A549 (cell line): ENCODE results near the gene MLPH. TPM values are rescaled to one million over a fixed set of nuclear protein-coding genes. Genes with fewer than 3 reads are reported as not detected.

ENCODE experiments used
- ATAC-seq, 2 experiments: fragments of 200-7000 bp in 1 of 2; fragments of >200 bp in 1 of 2; cut with Nextera tagmentation in 1 of 2; cut with Tn5 transposase in 1 of 2; 3 replicates each; pipeline versions ENCODE4 v1.8.0 to v1.9.1; 2018 to 2020; ENCODE audit warnings: mild to moderate bottlenecking in 1 of 2, moderate library complexity in 1 of 2
- CTCF ChIA-PET: fragments of 300-600 bp; sonication (Branson Sonifier 250); formaldehyde crosslinking; extraction: SDS; loops from one replicate; lab custom pipeline; 2021; ENCODE audit warnings: antibody characterized with exemption, inconsistent platforms; lab: Yijun Ruan, JAX
- POLR2A ChIA-PET: fragments of 350-600 bp; formaldehyde crosslinking; extraction: SDS; loops from one replicate; lab custom pipeline; 2021; ENCODE audit warnings: antibody characterized with exemption, inconsistent platforms; lab: Yijun Ruan, JAX
- DNase-seq, 2 experiments: peaks; one replicate each; pipeline versions ENCODE4 v3.0.0 to v3.0.0-alpha.2; 2011 to 2016; ENCODE audit warnings: low read depth in 1 of 2, low spot score in 1 of 2
- FAIRE-seq: peaks from 2 replicates; lab custom pipeline; 2011; peaks lifted over from hg19 to GRCh38; lab: Jason Lieb, UNC
- H3K27ac ChIP-seq, 2 experiments: fragments of >200 bp; sonication (Bioruptor Twin); formaldehyde crosslinking; 3 replicates each; pipeline ENCODE4 v1.5.1; 2016 to 2017
- H3K4me1 ChIP-seq: fragments of >200 bp; sonication (Bioruptor Twin); formaldehyde crosslinking; 3 replicates; pipeline ENCODE4 v1.6.1; 2016
- H3K4me2 ChIP-seq: fragments of >200 bp; sonication (Bioruptor Twin); formaldehyde crosslinking; 3 replicates; pipeline ENCODE4 v1.6.1; 2016
- H3K4me3 ChIP-seq: fragments of >200 bp; sonication (Bioruptor Twin); formaldehyde crosslinking; 3 replicates; pipeline ENCODE4 v1.5.1; 2016
- H3K9me3 ChIP-seq: fragments of >200 bp; sonication (Bioruptor Twin); formaldehyde crosslinking; 3 replicates; pipeline ENCODE4 v1.6.1; 2016
- ATOH8 ChIP-seq: fragments of 250-450 bp; sonication (Bioruptor Pico); IDR thresholded peaks from 2 replicates; pipeline ENCODE4 v1.5.0; 2020; ENCODE audit warnings: low read depth, mild to moderate bottlenecking, moderate library complexity
- BCL3 ChIP-seq: fragments of >200 bp; sonication (Bioruptor Twin); formaldehyde crosslinking; IDR thresholded peaks from 3 replicates; pipeline ENCODE4 v1.6.1; 2016
- CHD2 ChIP-seq: fragments of 150-350 bp; IDR thresholded peaks from 2 replicates; pipeline ENCODE4 v1.6.1; 2014; ENCODE audit warnings: low read length; ENCODE audit not compliant: partially characterized antibody
- E2F6 ChIP-seq: IDR thresholded peaks from 2 replicates; pipeline ENCODE4 v1.6.1; 2012; ENCODE audit warnings: low read depth, borderline replicate concordance
- FOSB ChIP-seq: fragments of 250-450 bp; sonication (Bioruptor Pico); IDR thresholded peaks from 2 replicates; pipeline ENCODE4 v1.5.0; 2020; ENCODE audit warnings: mild to moderate bottlenecking, moderate library complexity
- GATA3 ChIP-seq: IDR thresholded peaks from 2 replicates; pipeline ENCODE4 v1.6.1; 2012; ENCODE audit warnings: borderline replicate concordance
- HDAC2 ChIP-seq: fragments of 200-600 bp; sonication (generic); IDR thresholded peaks from 2 replicates; pipeline ENCODE4 v1.6.1; 2016
- HES2 ChIP-seq: fragments of >200 bp; sonication (Bioruptor Twin); formaldehyde crosslinking; IDR thresholded peaks from 2 replicates; pipeline ENCODE4 v1.6.1; 2016
- JUNB ChIP-seq: fragments of >200 bp; sonication (Bioruptor Twin); formaldehyde crosslinking; IDR thresholded peaks from 2 replicates; pipeline ENCODE4 v1.6.1; 2016
- KDM1A ChIP-seq: fragments of 200-600 bp; sonication (generic); IDR thresholded peaks from 2 replicates; pipeline ENCODE4 v1.6.1; 2016; ENCODE audit warnings: low read depth, mild to moderate bottlenecking
- MAFK ChIP-seq: fragments of 450-650 bp; IDR thresholded peaks from 2 replicates; pipeline ENCODE4 v1.6.1; 2014; ENCODE audit not compliant: partially characterized antibody
- MAX ChIP-seq: IDR thresholded peaks from 2 replicates; pipeline ENCODE4 v1.6.1; 2012
- MYC ChIP-seq: IDR thresholded peaks from 2 replicates; pipeline ENCODE4 v1.6.1; 2012; ENCODE audit warnings: mild to moderate bottlenecking, inconsistent platforms, low read length, improper control_type of control experiment, borderline replicate concordance
- NFE2L2 ChIP-seq: fragments of 150-350 bp; conservative IDR thresholded peaks from 2 replicates; pipeline ENCODE4 v1.6.1; 2014; ENCODE audit warnings: low read length
- NR3C1 ChIP-seq: fragments of >200 bp; sonication (Bioruptor Twin); formaldehyde crosslinking; IDR thresholded peaks from 3 replicates; pipeline ENCODE4 v1.6.1; 2017
- PBX3 ChIP-seq: IDR thresholded peaks from 2 replicates; pipeline ENCODE4 v1.6.1; 2012
- RCOR1 ChIP-seq: fragments of 150-350 bp; IDR thresholded peaks from 2 replicates; pipeline ENCODE4 v1.6.1; 2014; ENCODE audit warnings: antibody characterized with exemption, low read length, low read depth
- RFX5 ChIP-seq: fragments of 450-650 bp; IDR thresholded peaks from 2 replicates; pipeline ENCODE4 v1.7.1; 2014; ENCODE audit warnings: antibody characterized with exemption, mild to moderate bottlenecking, moderate library complexity
- SMC3 ChIP-seq: fragments of >200 bp; sonication (Bioruptor Twin); formaldehyde crosslinking; IDR thresholded peaks from 3 replicates; pipeline ENCODE4 v1.6.1; 2018; ENCODE audit warnings: inconsistent platforms
- ZFP36 ChIP-seq: fragments of 450-650 bp; IDR thresholded peaks from 2 replicates; pipeline ENCODE4 v1.6.1; 2014; ENCODE audit warnings: borderline replicate concordance; ENCODE audit not compliant: partially characterized antibody
- ZSCAN20 ChIP-seq: fragments of 250-450 bp; sonication (Bioruptor Pico); IDR thresholded peaks from 2 replicates; pipeline ENCODE4 v1.8.0; 2022; ENCODE audit warnings: mild to moderate bottlenecking, moderate library complexity
- WGBS: methylation state at CpG from one replicate; pipeline ENCODE4 v1.1.6; 2017; ENCODE audit errors: missing lambda C conversion rate; 5-methylcytosine and 5-hydroxymethylcytosine counted together
- polyA plus RNA-seq, 4 experiments: library from polyadenylated mRNA; depleted of rRNA in 3 of 4; stranded (reverse); fragments of >200 nt; fragmentation: RNase III in 1 of 4; extraction: RNeasy Plus Mini Kit Qiagen cat#74134 plus additional on column Dnase treatment in 1 of 4; gene quantifications; 2 replicates in 3 of 4; 3 replicates in 1 of 4; pipeline ENCODE4 v1.2.3, GENCODE V29; 2011 to 2017

Gene MLPH
- polyA plus RNA-seq, 2 of the 4 experiments (the other 2 are of a cell fraction): 218 to 350 TPM

GRCh38 chr2:237459741-237460174 lies 27.3 kb upstream of the MLPH start:
- Histone ChIP-seq H3K27ac (peak overlapping the region in 1 of 2 experiments; percentile 57; a peak in 5 of 6 replicates), H3K4me3 (no peak overlapping the region), H3K9me3 (peaks cover 26% of the 10 kb centered on the region; the same call in 1 of the 3 replicates), H3K4me1 (peaks cover 11% of the 10 kb centered on the region), H3K4me2 (no peak overlapping the region)
- CTCF ChIA-PET: interaction anchor here (1.0 to 2.4 kb wide), 3 partner anchors 16 to 112 kb away, joined by 3 to 13 read pairs (median 5); no protein-coding TSS in a partner anchor
- DNase-seq: peak in 1 of 2 experiments; percentile 65
- TF ChIP-seq NFE2L2 (peak; percentile 71), ATOH8 (CRISPR knock-in tag) (no peak), MAFK (peak; percentile 76)
- FAIRE-seq: no peak
- ATAC-seq: peak in 1 of 2 experiments; percentile 59; a peak in 3 of 6 replicates
- POLR2A ChIA-PET: no interaction called here
- 54% methylated on average over 3 of the region's 3 CpGs for WGBS

- Histone ChIP-seq H3K4me2 (peak overlapping the region; percentile 15; the same call in 1 of the 3 replicates), H3K27ac (peak overlapping the region; percentile 61 to 83; a peak in 5 of 6 replicates), H3K4me3 (no peak overlapping the region), H3K9me3 (0 out of 3 replicates have a peak, but pooled peaks cover 9% of the 10 kb centered on the region), H3K4me1 (peaks cover 17% of the 10 kb centered on the region; the same call in 2 of the 3 replicates)
- POLR2A ChIA-PET: no interaction called here
- CTCF ChIA-PET: interaction anchor here (0.7 to 2.0 kb wide), 5 partner anchors 9 to 282 kb away, joined by 3 to 10 read pairs (median 4); no protein-coding TSS in a partner anchor
- TF ChIP-seq BCL3: no peak
- TF ChIP-seq ZSCAN20 (CRISPR knock-in tag): no peak
- no peak for TF ChIP-seq SMC3
- TF ChIP-seq MAX: no peak
- no peak for TF ChIP-seq HDAC2
- TF ChIP-seq PBX3: no peak
- no peak for TF ChIP-seq NR3C1
- TF ChIP-seq RCOR1: no peak
- no peak for TF ChIP-seq HES2
- no peak for TF ChIP-seq KDM1A
- no peak for TF ChIP-seq MAFK
- TF ChIP-seq E2F6: no peak
- no peak for TF ChIP-seq ZFP36
- no peak for TF ChIP-seq CHD2
- no peak for TF ChIP-seq JUNB
- no peak for TF ChIP-seq GATA3
- no peak for TF ChIP-seq FOSB (CRISPR knock-in tag)
- TF ChIP-seq MYC: no peak
- TF ChIP-seq RFX5: no peak
- no peak for FAIRE-seq
- no peak for DNase-seq
- 87% methylated on average over 7 of the region's 8 CpGs for WGBS
- ATAC-seq: peak; percentile 67 to 68; a peak in 5 of 6 replicates
Measured at GRCh38 chr2:237464757-237465391, 22.2 kb upstream of the MLPH start.
